GM12878 (cell line): ENCODE data around the gene CRYZL1. TPM values are rescaled to one million over a fixed set of nuclear protein-coding genes. Genes with fewer than 3 reads are reported as not detected.

Experiments
- ATAC-seq: fragments of 200-7000 bp; cut with Tn5 transposase; 3 replicates; pipeline ENCODE4 v1.9.1; 2020; ENCODE audit warnings: mild to moderate bottlenecking, moderate library complexity
- BruUV-seq: library from RNA; stranded (reverse); fragments of 400-500 nt; replicated peaks from 2 replicates; lab custom pipeline; 2021; lab: Mats Ljungman, UMichigan
- CTCF ChIA-PET: fragments of 300-600 bp; sonication (Branson Sonifier 250); formaldehyde crosslinking; extraction: SDS; loops from one replicate; lab custom pipeline; 2021; ENCODE audit warnings: inconsistent platforms; lab: Yijun Ruan, JAX
- POLR2A ChIA-PET: fragments of 350-600 bp; formaldehyde crosslinking; extraction: SDS; loops from one replicate; lab custom pipeline; 2021; ENCODE audit warnings: inconsistent platforms; lab: Charles Lee
- RAD21 ChIA-PET: fragments of 300-600 bp; sonication (Branson Sonifier 250); formaldehyde crosslinking; loops from one replicate; lab custom pipeline; 2023; ENCODE audit warnings: antibody characterized with exemption; ENCODE audit not compliant: unreplicated experiment; lab: Charles Lee
- SMC1A ChIA-PET: fragments of 300-600 bp; sonication (Branson Sonifier 250); formaldehyde crosslinking; loops from one replicate; lab custom pipeline; 2023; ENCODE audit not compliant: unreplicated experiment, uncharacterized antibody; lab: Charles Lee
- DNase-seq: peaks from one replicate; pipeline ENCODE4 v3.0.0-alpha.2; 2011; ENCODE audit warnings: low read depth, low spot score
- FAIRE-seq: peaks from 3 replicates; lab custom pipeline; 2011; peaks lifted over from hg19 to GRCh38; lab: Jason Lieb, UNC
- H2AFZ ChIP-seq: 2 replicates; pipeline ENCODE4 v1.6.0; 2011; ENCODE audit warnings: low read depth, low read length, control low read depth; ENCODE audit not compliant: control insufficient read depth
- H3K27ac ChIP-seq: 2 replicates; pipeline ENCODE4 v1.5.1; 2011; ENCODE audit warnings: control low read depth; ENCODE audit not compliant: control insufficient read depth, insufficient read depth
- H3K27me3 ChIP-seq, 2 experiments: replicated peaks in 1 of 2; 2 replicates each; pipeline versions ENCODE4 v1.6.0 to v1.6.1; 2011; ENCODE audit warnings: low read length in 1 of 2; ENCODE audit not compliant: control insufficient read depth in 2 of 2, insufficient read depth in 2 of 2
- H3K36me3 ChIP-seq, 2 experiments: 2 replicates each; pipeline ENCODE4 v1.5.1; 2011; ENCODE audit warnings: low read length in 1 of 2; ENCODE audit not compliant: control insufficient read depth in 2 of 2, insufficient read depth in 2 of 2
- H3K4me1 ChIP-seq: 2 replicates; pipeline ENCODE4 v1.6.1; 2011; ENCODE audit warnings: mild to moderate bottlenecking, low read length, moderate library complexity, mixed read lengths; ENCODE audit not compliant: control insufficient read depth, insufficient read depth
- H3K4me2 ChIP-seq: 2 replicates; pipeline ENCODE4 v1.6.0; 2011; ENCODE audit warnings: control low read depth; ENCODE audit not compliant: control insufficient read depth, insufficient read depth
- H3K4me3 ChIP-seq: fragments of 200-600 bp; sonication (generic); 2 replicates; pipeline ENCODE4 v1.5.1; 2016
- H3K79me2 ChIP-seq: 2 replicates; pipeline ENCODE4 v1.6.0; 2011; ENCODE audit warnings: low read length; ENCODE audit not compliant: control insufficient read depth, insufficient read depth
- H3K9ac ChIP-seq: 2 replicates; pipeline ENCODE4 v1.8.0; 2011; ENCODE audit warnings: low read length, control low read depth, mixed read lengths; ENCODE audit not compliant: control insufficient read depth, insufficient read depth
- H3K9me3 ChIP-seq: replicated peaks from 3 replicates; pipeline ENCODE4 v1.5.1; 2011; ENCODE audit warnings: mild to moderate bottlenecking, low read length; ENCODE audit not compliant: control insufficient read depth, insufficient read depth
- H4K20me1 ChIP-seq: 2 replicates; pipeline ENCODE4 v1.6.0; 2011; ENCODE audit not compliant: control insufficient read depth, insufficient read depth
- ATF3 ChIP-seq: IDR thresholded peaks from 2 replicates; pipeline ENCODE4 v1.6.1; 2011; ENCODE audit warnings: low read depth, mild to moderate bottlenecking, low read length, moderate library complexity, borderline replicate concordance; ENCODE audit errors: extremely low read depth
- ATF7 ChIP-seq: fragments of 450-650 bp; IDR thresholded peaks from 2 replicates; pipeline ENCODE4 v1.6.1; 2016; ENCODE audit warnings: low read depth, mild to moderate bottlenecking
- CBX5 ChIP-seq: sonication (generic); IDR thresholded peaks from 2 replicates; pipeline ENCODE4 v1.6.1; 2016; ENCODE audit warnings: low read depth, moderate library complexity, mild to moderate bottlenecking, inconsistent platforms
- CREM ChIP-seq: IDR thresholded peaks from 2 replicates; pipeline ENCODE4 v1.6.1; 2014; ENCODE audit warnings: antibody characterized with exemption, low read depth
- ESRRA ChIP-seq: IDR thresholded peaks from 2 replicates; pipeline ENCODE4 v1.6.1; 2012; ENCODE audit warnings: mild to moderate bottlenecking, low read length, improper control_type of control experiment
- IKZF2 ChIP-seq, 2 experiments: fragments of 450-650 bp; IDR thresholded peaks; 2 replicates each; pipeline ENCODE4 v1.6.1; 2017; ENCODE audit warnings: mild to moderate bottlenecking in 2 of 2, moderate library complexity in 2 of 2
- MYB ChIP-seq: fragments of 150-350 bp; IDR thresholded peaks from 2 replicates; pipeline ENCODE4 v1.6.1; 2014; ENCODE audit warnings: mild to moderate bottlenecking, low read depth, low read length, borderline replicate concordance
- MYC ChIP-seq: IDR thresholded peaks from 2 replicates; pipeline ENCODE4 v1.6.1; 2011; ENCODE audit warnings: mild to moderate bottlenecking, low read length, moderate library complexity, inconsistent platforms; ENCODE audit not compliant: insufficient read depth, insufficient replicate concordance, insufficient read length, severe bottlenecking
- POU2F2 ChIP-seq: IDR thresholded peaks from 3 replicates; pipeline ENCODE4 v1.6.1; 2011; ENCODE audit warnings: low read depth, mild to moderate bottlenecking, low read length, borderline replicate concordance
- RFX5 ChIP-seq: IDR thresholded peaks from 2 replicates; pipeline ENCODE4 v1.6.1; 2011; ENCODE audit warnings: low read depth, low read length, improper control_type of control experiment
- TCF3 ChIP-seq: IDR thresholded peaks from 2 replicates; pipeline ENCODE4 v1.6.1; 2012; ENCODE audit warnings: low read depth, mild to moderate bottlenecking, low read length, borderline replicate concordance; ENCODE audit not compliant: insufficient read depth
- YBX1 ChIP-seq: fragments of 450-650 bp; IDR thresholded peaks from 2 replicates; pipeline ENCODE4 v1.6.1; 2016; ENCODE audit warnings: antibody characterized with exemption
- ZNF24 ChIP-seq: fragments of 450-650 bp; IDR thresholded peaks from 2 replicates; pipeline ENCODE4 v1.6.1; 2017; ENCODE audit warnings: antibody characterized with exemption, mild to moderate bottlenecking
- ZNF622 ChIP-seq: fragments of 450-650 bp; IDR thresholded peaks from 2 replicates; pipeline ENCODE4 v1.6.1; 2017; ENCODE audit warnings: mild to moderate bottlenecking, inconsistent platforms
- WGBS: methylation state at CpG from one replicate; pipeline ENCODE4 v1.1.6; 2016; ENCODE audit warnings: low lambda C conversion rate; ENCODE audit not compliant: insufficient replicate concordance, insufficient coverage; ENCODE audit errors: missing lambda C conversion rate; 5-methylcytosine and 5-hydroxymethylcytosine counted together
- in situ Hi-C: fragments of 300-500 bp; cut with MboI; formaldehyde crosslinking; loops from 9 replicates; pipeline ENCODE4 v1.14.3; 2018; ENCODE audit warnings: mixed read lengths
- intact Hi-C: fragments of 100-400 bp; cut with micrococcal nuclease; formaldehyde crosslinking; loops from one replicate; pipeline ENCODE4 v1.14.2; 2022; ENCODE audit not compliant: unreplicated experiment
- polyA plus RNA-seq, 11 experiments: library from polyadenylated mRNA; depleted of rRNA in 4 of 11; unstranded in 6 of 11; stranded (reverse) in 5 of 11; fragments of >200 nt; fragmentation: Nextera tagmentation in 4 of 11; fragmentation: Illumina TruSeq in 1 of 11; extraction: Ambion mirVana in 4 of 11; extraction: Trizol in 1 of 11; gene quantifications; 1 replicate in 1 of 11; 2 replicates in 10 of 11; pipeline versions ENCODE4 v1.2.1 to v1.2.3, GENCODE V29; 2011 to 2016; ENCODE audit warnings: inconsistent platforms in 2 of 11, missing spikeins in 2 of 11, low read depth in 1 of 11
- total RNA-seq, 4 experiments: library from RNA; depleted of rRNA in 3 of 4; stranded (reverse); fragments of >200 nt in 3 of 4; fragmentation: Illumina TruSeq in 1 of 4; extraction: Trizol in 1 of 4; gene quantifications; 2 replicates each; pipeline versions ENCODE4 v1.2.1 to v1.2.3, GENCODE V29; 2013 to 2021
- TF ChIP-seq, protein P1 (sequence below): IDR thresholded peaks from 2 replicates; pipeline ENCODE4 v1.6.1; 2012; ENCODE audit warnings: low read length, inconsistent platforms
- TF ChIP-seq, protein P2 (sequence below): fragments of 450-650 bp; IDR thresholded peaks from 2 replicates; pipeline ENCODE4 v1.6.1; 2018; ENCODE audit warnings: mild to moderate bottlenecking, low read depth, moderate library complexity; ENCODE audit not compliant: partially characterized antibody
- TF ChIP-seq, protein P3 (sequence below): fragments of 450-650 bp; IDR thresholded peaks from 2 replicates; pipeline ENCODE4 v1.6.1; 2016; ENCODE audit warnings: mild to moderate bottlenecking

Gene CRYZL1
- total and polyA plus RNA-seq, 10 of the 15 experiments (the other 5 are each of a cell fraction or from before 2014, with no cell fraction given) = 14.3 to 72.4 (median 30.7) TPM

DNA sequence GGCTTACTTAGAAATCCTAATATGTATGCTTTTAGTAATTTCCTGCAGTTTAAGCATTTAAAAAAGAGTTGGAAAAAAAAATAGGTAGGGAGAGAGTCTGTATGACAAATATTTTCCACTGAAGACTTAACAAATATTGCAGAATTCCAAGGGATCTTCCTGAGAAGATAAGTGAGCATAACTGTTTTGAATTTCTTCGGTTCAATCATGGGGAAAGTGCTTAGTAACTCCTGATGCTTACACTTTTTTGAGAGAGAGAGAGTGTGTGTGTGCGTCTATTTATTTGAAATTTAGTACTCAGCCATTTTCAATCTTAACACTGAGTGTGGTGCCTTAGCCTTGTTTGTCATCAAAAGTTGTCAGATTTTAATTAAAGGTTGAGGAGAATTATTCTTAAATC is 80.2 kb downstream of the CRYZL1 start:
- WGBS = 100% methylated on average over 2 of the region's 2 CpGs
- in situ Hi-C loops = no loop called here
- H3K4me1 ChIP-seq = no peaks in the 10 kb centered on the region
- CTCF ChIA-PET = no interaction called here
- no peak overlapping the region for H3K4me2 ChIP-seq
- H3K9me3 ChIP-seq = no peaks in the 10 kb centered on the region
- BruUV-seq = no TSS peak
- peaks cover 13% of the 10 kb centered on the region for H3K79me2 ChIP-seq
- no peak overlapping the region for H3K27ac ChIP-seq
- no peak overlapping the region for H3K4me3 ChIP-seq
- H4K20me1 ChIP-seq = no peaks in the 10 kb centered on the region
- RAD21 ChIA-PET = interaction anchor here (0.8 kb wide), 1 partner anchor 23 kb away, joined by 3 read pairs; no protein-coding TSS in a partner anchor
- POLR2A ChIA-PET = interaction anchor here (0.6 kb wide), 1 partner anchor 39 kb away, joined by 5 read pairs; no protein-coding TSS in a partner anchor
- H3K9ac ChIP-seq = no peak overlapping the region
- H3K27me3 ChIP-seq = no peaks in the 10 kb centered on the region
- H3K36me3 ChIP-seq = peaks cover 14 to 30% of the 10 kb centered on the region in 2 experiments
- ATAC-seq (no peak), FAIRE-seq (no peak), DNase-seq (no peak)
- SMC1A ChIA-PET = interaction anchor here (0.5 kb wide), 1 partner anchor 100 kb away, joined by 3 read pairs; no protein-coding TSS in a partner anchor
- intact Hi-C loops = no loop called here
- H2AFZ ChIP-seq = no peak overlapping the region
- TF ChIP-seq IKZF2 (IDR thresholded peaks at IDR 0.05) (no peak), ESRRA (no peak), ZNF24 (no peak), RFX5 (no peak), CREM (no peak), ATF7 (no peak), MYB (no peak), ATF3 (no peak), ZNF622 (no peak), POU2F2 (no peak), YBX1 (no peak), CBX5 (no peak), TCF3 (no peak), MYC (no peak)
- TF ChIP-seq, protein P1, sequence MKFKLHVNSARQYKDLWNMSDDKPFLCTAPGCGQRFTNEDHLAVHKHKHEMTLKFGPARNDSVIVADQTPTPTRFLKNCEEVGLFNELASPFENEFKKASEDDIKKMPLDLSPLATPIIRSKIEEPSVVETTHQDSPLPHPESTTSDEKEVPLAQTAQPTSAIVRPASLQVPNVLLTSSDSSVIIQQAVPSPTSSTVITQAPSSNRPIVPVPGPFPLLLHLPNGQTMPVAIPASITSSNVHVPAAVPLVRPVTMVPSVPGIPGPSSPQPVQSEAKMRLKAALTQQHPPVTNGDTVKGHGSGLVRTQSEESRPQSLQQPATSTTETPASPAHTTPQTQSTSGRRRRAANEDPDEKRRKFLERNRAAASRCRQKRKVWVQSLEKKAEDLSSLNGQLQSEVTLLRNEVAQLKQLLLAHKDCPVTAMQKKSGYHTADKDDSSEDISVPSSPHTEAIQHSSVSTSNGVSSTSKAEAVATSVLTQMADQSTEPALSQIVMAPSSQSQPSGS = no peak
- TF ChIP-seq, protein P2, sequence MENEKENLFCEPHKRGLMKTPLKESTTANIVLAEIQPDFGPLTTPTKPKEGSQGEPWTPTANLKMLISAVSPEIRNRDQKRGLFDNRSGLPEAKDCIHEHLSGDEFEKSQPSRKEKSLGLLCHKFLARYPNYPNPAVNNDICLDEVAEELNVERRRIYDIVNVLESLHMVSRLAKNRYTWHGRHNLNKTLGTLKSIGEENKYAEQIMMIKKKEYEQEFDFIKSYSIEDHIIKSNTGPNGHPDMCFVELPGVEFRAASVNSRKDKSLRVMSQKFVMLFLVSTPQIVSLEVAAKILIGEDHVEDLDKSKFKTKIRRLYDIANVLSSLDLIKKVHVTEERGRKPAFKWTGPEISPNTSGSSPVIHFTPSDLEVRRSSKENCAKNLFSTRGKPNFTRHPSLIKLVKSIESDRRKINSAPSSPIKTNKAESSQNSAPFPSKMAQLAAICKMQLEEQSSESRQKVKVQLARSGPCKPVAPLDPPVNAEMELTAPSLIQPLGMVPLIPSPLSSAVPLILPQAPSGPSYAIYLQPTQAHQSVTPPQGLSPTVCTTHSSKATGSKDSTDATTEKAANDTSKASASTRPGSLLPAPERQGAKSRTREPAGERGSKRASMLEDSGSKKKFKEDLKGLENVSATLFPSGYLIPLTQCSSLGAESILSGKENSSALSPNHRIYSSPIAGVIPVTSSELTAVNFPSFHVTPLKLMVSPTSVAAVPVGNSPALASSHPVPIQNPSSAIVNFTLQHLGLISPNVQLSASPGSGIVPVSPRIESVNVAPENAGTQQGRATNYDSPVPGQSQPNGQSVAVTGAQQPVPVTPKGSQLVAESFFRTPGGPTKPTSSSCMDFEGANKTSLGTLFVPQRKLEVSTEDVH = no peak
- TF ChIP-seq, protein P3, sequence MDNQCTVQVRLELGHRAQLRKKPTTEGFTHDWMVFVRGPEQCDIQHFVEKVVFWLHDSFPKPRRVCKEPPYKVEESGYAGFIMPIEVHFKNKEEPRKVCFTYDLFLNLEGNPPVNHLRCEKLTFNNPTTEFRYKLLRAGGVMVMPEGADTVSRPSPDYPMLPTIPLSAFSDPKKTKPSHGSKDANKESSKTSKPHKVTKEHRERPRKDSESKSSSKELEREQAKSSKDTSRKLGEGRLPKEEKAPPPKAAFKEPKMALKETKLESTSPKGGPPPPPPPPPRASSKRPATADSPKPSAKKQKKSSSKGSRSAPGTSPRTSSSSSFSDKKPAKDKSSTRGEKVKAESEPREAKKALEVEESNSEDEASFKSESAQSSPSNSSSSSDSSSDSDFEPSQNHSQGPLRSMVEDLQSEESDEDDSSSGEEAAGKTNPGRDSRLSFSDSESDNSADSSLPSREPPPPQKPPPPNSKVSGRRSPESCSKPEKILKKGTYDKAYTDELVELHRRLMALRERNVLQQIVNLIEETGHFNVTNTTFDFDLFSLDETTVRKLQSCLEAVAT = no peak
